ENCODE data around the gene TAS2R39.
"Not testable (repeated sequence)": the region's sequence is repeated elsewhere in the genome, so short reads cannot be mapped to it uniquely, and the experiment has no call there.

Gene TAS2R39

DNA sequence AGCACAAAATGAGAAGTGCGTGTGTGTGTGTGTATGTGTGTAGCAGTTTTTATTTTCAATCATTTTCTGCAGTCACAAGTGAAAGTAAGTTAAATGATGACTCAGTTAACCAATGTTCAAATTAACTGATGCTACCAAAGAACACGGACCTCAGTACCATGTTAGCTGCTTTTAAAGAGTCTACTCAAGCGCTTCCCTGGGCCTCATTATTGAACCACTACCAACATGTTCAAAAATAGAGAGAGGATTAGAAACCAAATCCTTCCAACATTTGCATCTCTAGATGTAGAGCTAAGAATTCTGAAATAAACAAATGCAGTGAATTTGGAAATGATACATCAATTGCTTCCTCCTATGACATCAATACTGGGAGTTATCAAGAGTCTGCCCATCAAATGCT is at the start of gene TAS2R39:
TAS2R39 (plus strand) TSS at position 396 of the 400 bp plus-strand sequence; CDS start at position 396, 0 bp downstream.
- DNase-seq: no peak

DNA sequence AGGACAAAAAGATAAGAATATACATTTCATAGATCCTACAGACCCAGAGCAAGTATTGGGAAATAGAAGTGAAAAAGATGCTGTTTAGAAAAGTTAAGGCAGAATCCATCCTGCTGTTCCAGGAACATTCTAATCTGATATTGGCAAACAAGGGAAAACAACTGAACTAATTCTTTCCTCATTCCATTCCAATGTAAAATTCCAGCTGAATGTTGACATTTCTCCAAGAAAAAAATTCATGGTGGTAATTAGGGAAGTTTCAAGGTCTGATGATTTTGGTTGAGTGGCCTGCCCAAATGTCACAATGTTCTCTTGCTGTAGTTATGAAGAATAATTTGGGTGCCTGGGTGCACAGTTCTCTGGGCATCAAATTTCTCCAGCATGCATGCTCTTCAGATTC is 36.1 kb upstream of the TAS2R39 start:
- no peak for DNase-seq

DNA sequence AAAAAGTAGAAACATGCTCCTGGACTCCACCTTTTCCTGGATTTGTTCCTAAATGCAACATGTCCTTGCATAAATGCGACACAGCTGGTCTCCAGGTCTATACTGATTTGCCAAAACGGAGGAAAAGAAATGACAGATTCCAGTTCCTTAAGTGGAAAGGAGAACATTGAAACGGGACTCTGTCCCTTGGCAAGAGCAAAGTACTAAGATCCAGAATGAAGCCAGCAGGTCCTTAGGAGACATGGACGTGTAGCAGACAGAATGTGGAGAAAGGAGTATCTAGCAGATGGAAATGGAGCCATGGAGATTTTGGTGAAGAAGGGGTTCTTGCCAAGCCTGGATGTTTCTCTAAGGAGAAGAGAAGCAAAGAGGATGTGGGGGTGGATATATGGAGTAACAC is 35.2 kb upstream of the TAS2R39 start:
- no peak for DNase-seq

DNA sequence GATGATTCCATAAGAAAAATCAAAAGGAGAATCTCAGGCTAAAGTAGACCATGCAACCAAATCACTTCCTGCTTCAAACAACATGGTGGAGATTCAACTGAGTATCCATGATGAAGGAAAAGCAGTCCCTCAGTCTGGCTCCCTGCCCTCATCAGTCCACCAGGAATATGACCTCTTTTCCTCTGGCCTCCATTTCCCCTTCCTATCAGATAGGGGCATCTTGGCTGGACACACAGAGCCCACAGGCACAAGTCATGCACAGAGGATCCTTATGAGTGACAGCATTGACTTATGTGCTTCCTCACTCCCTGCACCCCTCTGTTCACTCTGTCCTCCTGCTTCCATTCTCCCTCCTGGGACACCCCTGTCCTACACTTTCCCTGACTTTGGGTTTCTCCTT is 34.6 kb upstream of the TAS2R39 start:
- DNase-seq: no peak

DNA sequence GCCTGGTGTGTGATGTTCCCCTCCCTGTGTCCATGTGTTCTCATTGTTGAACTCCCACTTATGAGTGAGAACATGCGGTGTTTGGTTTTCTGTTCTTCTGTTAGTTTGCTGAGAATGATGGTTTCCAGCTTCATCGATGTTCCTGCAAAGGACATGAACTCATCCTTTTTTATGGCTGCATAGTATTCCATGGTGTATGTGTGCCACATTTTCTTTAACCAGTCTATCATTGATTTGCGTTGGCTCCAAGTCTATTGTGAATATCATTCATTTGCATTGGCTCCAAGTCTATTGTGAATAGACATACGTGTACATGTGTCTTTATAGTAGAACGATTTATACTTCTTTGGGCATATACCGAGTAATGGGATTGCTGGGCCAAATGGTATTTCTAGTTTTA is 32.5 kb upstream of the TAS2R39 start:
- DNase-seq: not testable (repeated sequence)

DNA sequence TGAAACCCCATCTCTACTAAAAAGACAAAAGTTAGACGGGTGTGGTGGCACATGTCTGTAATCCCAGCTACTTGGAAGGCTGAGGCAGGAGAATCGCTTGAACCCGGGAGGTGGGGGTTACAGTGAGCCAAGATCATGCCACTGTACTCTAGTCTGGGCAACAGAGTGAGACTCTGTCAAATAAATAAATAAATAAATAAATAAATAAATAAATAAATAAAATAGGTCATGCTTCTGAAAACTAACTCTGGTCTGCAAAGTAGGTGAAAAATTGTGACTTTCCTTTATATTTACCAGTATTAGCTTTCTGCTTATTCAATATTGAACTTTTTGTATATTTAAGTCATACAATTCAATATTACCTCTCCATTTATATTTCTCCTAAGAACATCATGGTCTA is 24.6 kb upstream of the TAS2R39 start:
- DNase-seq: not testable (repeated sequence)

DNA sequence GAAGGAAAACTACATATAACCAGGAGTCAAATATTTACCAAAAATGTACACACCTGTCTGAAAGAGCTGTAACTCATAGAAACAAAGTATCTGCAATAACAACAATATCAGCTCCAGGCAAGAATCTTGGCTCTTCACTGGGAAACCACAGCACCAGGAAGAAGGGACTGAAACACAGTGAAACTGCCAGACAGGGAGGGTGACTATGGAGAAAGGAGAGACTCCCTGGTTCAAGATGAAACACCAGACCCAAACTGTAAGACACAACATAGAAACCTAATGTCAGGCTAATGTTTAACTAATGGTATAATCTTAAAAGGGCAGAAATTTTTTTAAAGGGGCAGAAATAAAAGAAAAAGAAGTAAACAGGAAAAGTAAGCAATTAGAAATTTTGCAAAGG is 11.5 kb upstream of the TAS2R39 start:
- DNase-seq: peak; percentile 2

DNA sequence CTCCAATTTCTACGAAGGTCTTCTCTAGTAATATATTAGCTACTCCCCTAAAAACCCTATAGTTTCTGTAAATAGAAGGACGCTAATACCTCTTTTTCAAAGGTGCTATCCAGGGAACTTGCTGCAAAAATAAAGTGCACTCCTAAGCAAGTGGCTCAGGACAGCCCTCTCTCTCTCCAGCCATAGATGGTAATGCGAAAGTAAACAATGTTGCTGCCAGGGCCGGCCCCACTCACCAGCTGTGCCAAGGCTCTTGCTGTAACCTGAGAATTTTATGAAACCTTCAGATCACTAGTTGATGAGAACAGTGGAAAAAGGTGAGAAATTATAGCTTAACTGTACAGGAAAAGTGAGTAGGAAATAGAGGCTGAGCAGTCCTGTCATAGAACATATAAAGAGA is 10.9 kb upstream of the TAS2R39 start:
- DNase-seq: peak; percentile 80

DNA sequence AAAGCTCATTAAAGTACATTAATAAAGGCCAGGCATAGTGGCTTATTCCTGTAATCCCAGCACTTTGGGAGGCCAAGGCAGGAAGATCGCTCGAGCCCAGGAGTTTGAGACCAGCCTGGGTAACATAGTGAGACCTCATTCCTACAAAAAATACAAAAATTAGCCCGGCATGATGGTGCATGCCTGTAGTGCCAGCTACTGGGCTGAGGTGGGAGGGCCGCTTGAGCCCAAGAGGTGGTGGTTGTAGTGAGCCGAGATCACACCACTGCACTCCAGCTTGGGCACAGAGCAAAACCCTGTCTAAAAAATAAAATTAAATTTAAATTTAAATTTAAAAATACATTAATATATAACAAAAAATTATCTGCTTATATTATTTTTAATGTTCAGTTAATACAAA is 7.1 kb upstream of the TAS2R39 start:
- no peak for DNase-seq

DNA sequence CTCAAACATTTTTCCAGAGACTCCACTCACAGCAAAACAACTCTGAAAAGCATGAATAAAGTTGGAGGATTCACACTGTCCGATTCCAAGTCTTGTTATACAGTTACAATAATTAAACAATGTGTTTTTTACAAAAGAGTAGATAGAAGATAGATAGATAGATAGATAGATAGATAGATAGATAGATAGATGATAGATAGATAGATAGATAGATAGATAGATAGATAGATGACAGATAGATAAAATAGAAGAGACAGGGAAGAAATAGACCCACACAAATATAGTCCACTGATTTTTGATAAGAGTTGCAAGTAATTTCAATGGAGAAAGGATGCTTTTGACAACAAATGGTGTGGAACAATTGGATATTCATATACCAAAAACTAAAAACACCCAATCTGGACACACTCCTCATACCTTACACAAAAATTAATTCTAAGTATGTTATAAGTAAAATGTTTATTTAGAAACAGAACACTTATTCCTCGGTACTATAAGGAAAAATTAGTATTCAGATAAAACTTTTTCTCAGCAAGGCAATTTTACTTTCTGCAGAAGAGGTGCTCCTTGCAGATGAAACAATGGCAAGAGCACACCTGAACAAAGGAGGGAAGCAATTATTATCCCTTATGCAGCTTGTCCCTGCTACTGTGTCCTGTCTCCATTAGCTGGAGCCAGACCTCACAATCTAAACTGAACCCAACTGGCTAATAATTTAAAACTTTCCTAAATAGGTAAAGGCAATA is 5.7 kb upstream of the TAS2R39 start:
- no peak for DNase-seq

DNA sequence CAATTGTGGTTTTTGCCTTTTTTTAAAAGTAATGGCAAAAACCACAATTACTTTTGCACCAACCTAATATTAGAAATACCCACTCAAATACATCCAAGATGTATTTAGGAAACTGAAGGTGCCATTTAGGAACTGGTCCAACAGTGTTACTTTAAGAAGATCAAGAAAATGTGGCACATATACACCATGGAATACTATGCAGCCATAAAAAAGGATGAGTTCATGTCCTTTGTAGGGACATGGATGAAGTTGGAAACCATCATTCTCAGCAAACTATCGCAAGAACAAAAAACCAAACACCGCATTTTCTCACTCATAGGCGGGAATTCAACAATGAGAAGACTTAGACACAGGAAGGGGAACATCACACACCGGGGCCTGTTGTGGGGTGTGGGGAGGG is 2.4 kb upstream of the TAS2R39 start:
- not testable (repeated sequence) for DNase-seq

DNA sequence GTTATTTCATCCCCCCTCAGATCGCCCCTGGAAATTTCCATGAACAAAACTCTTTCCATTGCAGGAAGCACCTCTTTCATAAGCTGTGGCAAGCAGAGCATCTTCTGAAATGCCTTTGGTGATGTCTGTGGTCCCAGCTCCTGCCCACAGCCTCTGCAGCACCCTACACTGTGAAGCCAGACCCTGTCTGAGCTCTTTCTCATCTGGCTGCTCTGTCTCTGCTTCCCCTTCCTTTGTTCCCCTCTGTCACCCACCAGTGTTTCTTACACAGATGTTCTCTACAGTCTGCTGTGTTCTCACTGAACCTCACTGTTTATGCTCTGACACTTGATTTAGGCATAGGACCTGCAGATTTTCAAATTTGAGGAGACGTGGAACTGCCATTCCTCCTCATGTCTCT is 1.9 kb upstream of the TAS2R39 start:
- DNase-seq: no peak

DNA sequence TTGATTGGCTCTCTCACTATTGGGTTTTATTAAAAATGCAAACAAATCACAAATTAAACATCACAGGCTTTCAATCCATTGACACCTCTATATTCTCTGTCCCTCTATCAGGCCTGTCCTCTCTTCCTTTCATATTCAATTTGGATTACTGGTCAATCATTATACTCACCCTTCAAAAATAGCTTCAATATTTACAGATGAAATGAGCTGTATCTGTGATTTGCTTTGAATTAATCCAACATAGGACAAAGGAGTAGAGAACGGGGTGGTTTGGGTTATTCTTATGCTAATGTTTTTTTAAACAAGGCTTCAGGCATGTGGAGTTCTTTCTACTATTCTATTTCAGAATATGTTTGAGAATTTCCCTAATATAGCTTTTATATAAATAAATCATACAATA is 2.3 kb downstream of the TAS2R39 start:
- DNase-seq: no peak

DNA sequence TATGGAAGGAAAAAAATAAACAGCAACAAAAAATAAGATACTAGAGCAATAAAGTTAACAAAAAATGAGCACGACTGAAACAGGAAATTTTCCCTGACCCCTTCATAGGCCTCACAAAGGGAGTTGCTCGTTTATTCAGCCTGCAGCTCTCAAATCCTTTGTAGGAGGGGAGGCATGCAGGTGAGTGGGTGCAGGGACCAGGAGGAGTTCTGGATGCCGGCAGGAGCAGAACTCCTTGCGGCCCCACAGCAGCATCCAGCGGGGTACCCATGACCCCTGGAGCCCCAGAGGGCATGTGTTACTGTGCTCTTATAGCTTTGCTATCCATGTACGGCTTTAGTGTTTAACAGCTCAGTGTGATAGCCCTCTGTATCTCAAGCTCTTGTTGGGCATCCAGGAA is 5.8 kb downstream of the TAS2R39 start:
- DNase-seq: no peak

DNA sequence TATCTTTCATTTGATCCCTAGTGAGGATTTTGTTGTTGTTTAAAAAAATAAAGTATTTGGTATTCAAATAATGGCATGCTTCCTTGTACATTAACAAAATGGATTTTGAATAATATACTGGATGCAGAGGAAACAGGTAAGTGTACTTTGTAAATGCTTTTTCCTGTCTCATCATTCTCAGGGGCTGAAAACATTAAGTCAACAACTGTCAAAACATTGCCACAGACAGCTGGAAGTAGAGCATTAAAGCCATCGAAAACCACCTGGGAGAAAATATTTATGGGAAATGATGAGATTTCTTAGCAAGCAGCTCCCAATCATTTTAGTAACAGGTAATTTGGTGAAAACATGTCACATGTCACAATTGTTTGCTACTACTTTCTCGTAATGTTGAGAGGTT is 10.7 kb downstream of the TAS2R39 start:
- no peak for DNase-seq

DNA sequence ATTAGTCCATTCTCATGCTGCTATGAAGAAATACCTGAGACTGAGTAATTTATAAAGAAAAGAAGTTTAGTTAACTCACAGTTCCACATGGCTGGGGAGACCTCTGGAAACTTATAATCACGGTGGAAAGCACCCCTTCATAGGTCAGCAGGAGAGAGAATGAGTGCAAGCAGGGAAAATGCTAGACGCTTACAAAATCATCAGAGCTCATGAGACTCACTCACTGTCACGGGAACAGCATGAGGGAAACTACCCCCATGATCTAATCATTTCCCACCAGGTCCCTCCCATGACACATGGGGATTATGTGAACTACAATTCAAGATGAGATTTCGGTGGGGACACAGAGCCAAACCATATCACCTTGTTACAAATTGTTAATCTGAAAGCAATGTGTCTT is 15.8 kb downstream of the TAS2R39 start:
- DNase-seq: no peak

DNA sequence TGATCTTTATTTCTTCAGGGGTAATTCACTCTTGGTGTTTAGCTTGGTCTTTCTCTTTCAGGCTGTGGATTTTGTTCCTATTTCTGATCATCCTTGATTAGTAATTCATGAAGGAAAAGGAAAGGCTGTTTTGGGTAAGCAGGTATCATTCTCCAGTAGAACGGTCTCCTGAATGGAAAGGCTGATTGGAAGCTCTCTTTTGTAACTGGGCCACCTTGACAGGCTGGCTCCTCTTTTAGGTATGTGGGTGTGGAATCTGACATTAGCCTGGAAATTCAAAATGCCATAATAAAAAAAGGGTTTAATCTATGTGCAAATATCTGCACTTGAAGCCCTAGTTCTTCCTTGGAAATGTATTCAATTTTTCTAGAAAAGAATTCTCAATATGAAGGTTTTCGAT is 18.9 kb downstream of the TAS2R39 start:
- no peak for DNase-seq

DNA sequence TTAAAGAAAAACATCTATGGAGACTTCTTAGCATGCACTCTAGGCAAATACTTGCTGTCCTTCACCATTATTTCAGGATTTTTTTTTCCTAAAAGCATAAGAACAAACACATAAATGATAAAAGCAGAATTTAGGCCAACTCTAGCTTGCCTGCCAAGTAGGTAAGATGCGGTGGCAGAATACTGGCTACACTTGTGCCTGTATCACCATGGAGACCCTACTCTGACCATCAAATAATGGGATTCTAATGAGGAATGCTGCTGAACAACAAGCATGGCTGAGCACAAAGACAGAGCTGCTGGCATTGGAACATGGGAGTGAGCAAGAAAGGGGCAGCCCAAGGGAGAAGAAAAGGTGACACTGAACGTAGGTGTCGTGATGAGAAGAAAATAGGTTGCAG is 20.2 kb downstream of the TAS2R39 start:
- no peak for DNase-seq

DNA sequence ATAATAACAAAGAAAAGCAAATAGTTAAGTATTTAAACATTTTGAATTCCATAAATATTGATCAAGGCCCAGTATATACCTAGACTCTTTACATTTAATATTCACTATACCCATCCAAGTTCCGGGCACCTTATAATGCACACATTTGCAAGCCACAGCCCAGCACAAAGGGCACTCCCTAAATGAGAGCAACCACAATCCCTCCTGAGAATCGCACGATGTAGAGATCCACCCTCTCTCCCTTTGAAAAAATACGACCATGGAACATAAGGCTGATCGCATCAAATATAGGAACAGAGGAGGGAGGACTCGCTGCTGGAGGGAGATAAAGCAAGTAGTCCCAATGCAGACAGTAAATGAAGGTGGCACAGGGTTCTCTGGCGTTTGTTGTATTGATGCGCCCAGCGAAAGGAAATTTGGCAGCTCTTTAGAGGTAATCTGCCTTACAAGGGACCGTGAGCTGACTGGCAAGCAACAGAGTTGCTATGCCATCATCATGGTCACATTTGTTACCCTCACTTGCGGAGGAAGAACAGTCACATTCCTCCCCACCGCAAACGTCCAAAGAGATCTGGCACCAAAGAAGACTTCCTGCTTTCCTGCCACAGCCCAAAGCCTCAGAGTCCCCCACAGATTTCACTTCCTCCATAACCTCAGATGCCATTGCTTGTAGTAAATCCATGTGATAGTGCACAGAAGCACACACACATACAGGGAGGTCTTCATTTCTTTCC is 22.5 kb downstream of the TAS2R39 start:
- no peak for DNase-seq

DNA sequence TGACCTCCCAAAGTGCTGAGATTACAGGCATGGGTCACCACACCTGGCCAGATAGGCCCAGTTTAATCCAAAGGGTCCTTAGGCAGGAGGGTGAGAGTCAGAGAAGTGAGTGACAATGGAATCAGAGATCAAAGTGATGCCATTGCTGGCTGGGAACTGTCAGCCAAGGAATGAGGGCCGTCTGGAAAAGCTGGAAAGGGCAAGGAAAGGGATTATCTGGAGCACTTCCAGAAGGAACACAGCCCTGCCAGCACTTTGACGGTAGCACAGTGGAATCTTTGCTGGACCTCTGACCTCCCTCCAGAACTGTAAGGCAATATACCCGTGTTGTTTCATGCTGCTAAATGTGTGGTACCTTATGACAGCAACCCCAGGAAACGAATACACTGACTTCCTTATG is 27.3 kb downstream of the TAS2R39 start:
- no peak for DNase-seq

DNA sequence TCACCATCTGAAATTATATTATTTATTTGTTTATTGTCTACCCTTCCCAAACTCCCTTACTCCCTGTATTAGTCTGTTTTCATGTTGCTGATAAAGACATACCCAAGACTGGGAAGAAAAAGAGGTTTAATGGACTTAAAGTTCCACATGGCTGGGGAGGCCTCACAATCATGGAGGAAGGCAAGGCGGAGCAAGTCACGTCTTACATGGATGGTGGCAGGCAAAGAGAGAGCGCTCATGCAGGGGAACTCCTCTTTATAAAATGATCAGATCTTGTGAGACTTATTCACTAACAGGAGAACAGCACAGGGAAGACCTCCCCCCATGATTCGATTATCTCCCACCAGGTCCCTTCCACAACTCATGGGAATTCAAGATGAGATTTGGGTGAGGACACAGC is 30.3 kb downstream of the TAS2R39 start:
- not testable (repeated sequence) for DNase-seq

DNA sequence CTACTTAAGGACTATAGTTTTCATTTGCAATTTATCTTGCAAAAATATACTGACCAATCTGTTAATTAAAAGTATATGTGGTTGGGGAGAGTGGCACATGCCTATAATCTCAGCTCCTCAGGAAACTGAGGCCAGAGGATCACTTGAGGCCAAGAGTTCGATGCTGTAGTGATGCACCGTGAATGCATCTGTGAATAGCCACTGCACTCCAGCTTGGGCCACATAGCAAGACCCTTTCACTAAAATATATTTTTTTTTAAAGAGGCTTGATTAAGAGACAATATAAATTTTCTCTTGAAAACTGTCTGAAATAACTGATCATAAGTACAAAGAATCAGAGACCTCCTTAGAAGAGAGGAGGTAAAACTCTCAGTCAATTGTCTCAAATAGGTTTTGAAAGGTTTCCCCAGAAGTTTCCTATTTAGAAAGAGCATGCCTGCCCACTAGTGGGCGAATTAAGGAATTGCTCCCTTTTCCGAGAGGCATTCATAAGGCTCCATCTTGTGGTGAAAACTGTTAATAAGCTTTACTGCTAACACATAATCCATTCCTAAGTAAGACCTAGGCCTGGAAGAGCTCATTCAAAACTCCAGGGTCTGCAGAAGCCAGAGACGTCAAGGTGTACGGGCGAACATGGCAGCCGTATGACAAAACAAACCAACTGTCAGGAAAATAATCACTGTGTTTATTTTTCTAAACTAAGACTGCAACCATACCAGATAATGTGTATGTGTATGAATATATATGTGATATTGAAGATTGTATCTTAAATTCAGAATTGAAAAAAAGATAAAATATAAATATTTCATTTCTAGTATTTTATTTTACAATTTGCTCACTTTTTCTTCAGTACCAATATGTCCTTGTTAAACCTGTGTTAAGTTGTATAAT is 31.8 kb downstream of the TAS2R39 start:
- peak; percentile 84 for DNase-seq

DNA sequence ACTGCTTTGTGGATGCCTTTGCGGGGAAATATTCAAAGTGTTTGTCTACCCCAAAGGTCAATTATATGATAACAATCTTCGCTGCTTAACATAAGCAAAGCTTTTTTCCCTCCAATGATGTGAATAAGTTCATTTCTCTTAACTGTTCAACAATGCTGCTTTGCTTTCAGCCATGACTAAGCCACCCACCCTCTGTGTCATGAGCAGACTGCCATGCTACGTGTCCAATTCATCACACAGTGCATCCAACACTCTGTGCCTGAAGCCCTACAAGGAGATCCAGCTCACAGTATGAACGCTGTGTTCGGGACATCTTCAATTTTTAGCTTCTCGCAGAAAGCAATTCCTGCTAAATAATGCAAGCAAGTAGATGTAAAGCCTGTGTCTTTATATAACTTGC is 32.9 kb downstream of the TAS2R39 start:
- DNase-seq: no peak

DNA sequence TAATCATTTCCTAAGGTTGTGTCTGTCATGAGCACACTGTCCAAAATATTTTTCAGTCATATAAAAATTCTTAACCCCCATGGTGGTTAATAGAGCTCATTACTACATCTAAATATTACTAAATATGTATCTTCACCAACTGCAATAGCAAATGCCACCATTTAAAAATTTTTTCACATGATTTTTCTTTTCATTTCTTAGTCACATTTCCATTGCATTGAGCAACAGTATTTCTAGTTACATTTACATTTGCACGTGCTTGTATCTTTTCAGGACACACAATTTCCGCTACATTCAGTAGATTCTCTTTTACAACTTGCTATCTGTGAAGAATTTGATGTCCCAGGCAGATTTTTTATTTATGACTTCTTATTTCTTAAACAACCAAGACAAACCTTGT is 33.5 kb downstream of the TAS2R39 start:
- DNase-seq: no peak
